HG03575 (cell line): Measurements from ENCODE around the gene RNF208.

Experiments used
- ATAC-seq: cut with Tn5 transposase; IDR thresholded peaks from one replicate; pipeline ENCODE4 v1.9.1; 2021; ENCODE audit not compliant: unreplicated experiment, insufficient number of reproducible peaks, low FRiP score; ENCODE audit errors: extremely low read depth

RNF208 gene

GRCh38 chr9:137218754-137219271, 3.2 kb downstream of the RNF208 start:
- ATAC-seq: no peak

GRCh38 chr9:137218212-137218753, 3.8 kb downstream of the RNF208 start:
- ATAC-seq: no peak

GRCh38 chr9:137217276-137218211, 4.5 kb downstream of the RNF208 start:
- no peak for ATAC-seq

DNA sequence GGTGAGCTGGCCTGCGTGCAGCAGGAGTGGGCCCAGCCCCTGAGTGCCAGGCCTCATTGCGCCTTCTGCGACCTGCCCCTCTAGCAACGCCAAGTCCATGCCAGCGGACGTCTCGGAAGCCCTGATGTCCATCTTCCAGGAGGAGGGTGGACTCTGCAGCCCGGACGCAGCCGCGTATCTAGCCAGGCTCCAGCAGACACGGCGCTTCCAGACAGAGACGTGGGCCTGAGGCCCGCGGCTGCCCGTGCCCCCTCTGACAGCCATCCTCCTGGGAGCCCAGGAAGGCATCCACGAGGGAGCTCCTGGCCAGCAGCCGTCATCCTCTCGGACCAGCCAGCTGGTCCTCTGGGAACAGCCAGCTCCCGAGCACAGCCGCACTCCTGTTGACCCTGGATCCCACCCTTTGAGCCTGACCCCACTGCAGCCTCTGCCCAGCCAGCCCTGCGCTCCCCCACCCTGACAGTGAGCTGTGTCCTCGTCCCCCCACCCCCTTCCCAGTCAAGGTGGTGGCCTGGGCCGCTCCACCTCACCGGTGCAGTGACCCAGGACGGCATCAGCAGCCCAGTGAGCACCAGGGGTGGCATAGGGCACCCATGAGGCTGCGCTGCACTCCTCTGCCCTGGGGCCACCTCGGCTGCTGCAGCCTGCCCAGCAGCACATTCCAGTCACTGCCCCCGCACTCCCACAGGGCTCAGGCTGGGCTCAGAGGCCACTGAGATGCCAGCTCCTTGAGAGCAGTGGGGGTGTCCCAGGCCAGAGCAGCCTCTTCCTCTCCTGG, 5.7 kb downstream of the RNF208 start:
- no peak for ATAC-seq

- no peak for ATAC-seq
These were observed 6.6 kb downstream of the RNF208 start for GRCh38 chr9:137215196-137215986.

- no peak for ATAC-seq
These were observed 7.4 kb downstream of the RNF208 start for GRCh38 chr9:137214620-137215019.

- ATAC-seq: no peak
These were observed 8.6 kb downstream of the RNF208 start for GRCh38 chr9:137213160-137214060.

GRCh38 chr9:137212520-137212919, 9.5 kb downstream of the RNF208 start:
- ATAC-seq: no peak

- ATAC-seq: no peak
These were observed 10.5 kb downstream of the RNF208 start for GRCh38 chr9:137211532-137211931.

- ATAC-seq: no peak
These were observed 15.4 kb downstream of the RNF208 start for GRCh38 chr9:137206602-137207001.

- no peak for ATAC-seq
These were observed 16.6 kb downstream of the RNF208 start, which contains the start of the genes NDOR1 and TMEM203 for GRCh38 chr9:137205126-137206069. Gene NDOR1 (plus strand): TSS chr9:137205700. CDS start chr9:137205778, 78 bp downstream. Gene TMEM203 (minus strand): TSS chr9:137205648. CDS start chr9:137205414, 234 bp downstream.

DNA sequence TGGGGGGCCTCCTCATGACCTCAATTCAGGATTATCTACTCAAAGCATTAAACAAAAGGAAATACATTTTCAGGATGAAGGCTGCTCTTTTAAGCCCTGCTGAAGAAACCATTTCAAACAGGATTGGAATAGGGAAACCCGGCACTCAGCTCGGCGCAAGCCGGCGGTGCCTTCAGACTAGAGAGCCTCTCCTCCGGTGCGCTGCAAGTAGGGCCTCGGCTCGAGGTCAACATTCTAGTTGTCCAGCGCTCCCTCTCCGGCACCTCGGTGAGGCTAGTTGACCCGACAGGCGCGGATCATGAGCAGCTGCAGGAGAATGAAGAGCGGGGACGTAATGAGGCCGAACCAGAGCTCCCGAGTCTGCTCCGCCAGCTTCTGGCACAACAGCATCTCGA, 17.3 kb downstream of the RNF208 start:
- ATAC-seq: no peak

DNA sequence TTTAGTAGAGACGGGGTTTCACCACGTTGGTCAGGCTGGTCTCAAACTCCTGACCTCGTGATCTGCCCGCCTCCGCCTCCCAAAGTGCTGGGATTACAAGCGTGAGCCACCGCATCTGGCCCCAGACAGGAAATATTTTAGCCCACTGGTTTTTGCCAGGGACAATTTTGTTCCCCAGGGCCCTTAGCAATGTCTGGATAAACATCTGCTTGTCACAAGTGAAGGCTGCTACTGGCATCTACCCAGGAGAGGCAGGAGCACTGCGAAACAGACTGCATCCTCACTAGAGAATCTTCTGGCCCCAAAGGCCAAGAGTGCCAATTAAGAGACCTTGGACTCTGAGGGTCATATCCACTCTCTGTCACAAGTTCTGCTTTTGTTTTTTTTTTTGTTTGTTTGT, 19.1 kb downstream of the RNF208 start:
- ATAC-seq: no peak

GRCh38 chr9:137201205-137201868, 20.7 kb downstream of the RNF208 start:
- ATAC-seq: no peak

DNA sequence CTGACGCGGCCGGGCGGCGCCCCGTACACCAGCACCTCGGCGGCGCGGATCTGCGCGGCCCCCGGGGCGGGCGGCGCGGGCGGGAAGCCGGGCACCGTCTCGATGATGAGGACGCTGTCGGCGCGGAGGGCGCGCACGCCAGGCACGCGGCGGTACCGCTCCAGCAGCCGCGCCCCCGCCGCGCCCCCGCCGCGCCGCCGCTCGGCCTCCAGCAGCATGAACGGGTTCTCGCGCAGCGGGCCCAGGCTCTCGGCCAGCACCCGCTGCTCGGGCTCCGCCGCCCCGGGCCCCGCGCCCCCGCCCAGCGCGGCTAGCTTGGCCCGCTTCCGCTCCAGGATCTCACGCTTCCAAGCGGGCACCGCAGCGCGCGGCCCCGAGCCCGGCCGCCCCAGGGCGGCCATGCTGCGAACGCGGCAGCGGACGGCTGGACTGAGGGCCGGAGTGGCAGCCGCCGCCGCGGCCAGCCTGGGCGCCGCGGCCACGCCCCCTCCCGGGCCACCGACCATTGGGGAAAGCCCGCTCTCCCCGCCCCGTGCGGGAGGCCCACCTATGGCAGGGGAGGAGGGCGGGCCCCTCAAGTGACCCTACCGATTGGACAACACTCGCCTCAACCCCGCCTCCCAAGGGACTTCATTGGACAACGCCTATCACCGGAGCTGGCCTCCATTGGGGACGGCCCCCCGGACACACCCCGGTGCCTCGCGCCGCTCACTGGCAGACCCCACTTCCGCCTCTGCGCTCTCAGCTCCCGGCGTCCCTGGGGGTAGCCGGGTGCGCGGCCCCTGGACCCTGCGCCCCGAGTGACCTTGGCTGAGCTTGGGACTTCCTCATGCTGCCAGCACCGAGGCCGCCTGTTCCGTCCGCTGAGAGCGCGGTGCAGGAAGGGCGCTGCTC, 21.5 kb downstream of the RNF208 start, which contains the start of gene TPRN:
TSS of gene TPRN (minus strand) at position 431 of the 894 bp plus-strand sequence. CDS start at position 401, 30 bp downstream.
- ATAC-seq: peak; percentile 60
